HepG2 (cell line): ENCODE data around the gene BRSK2. TPM values are rescaled to one million over a fixed set of nuclear protein-coding genes. Genes with fewer than 3 reads are reported as not detected.

Experiments used
- BHLHE40 ChIP-seq: IDR thresholded peaks from 2 replicates; pipeline ENCODE4 v1.6.1; 2011; ENCODE audit warnings: low read length, improper control_type of control experiment
- EED ChIP-seq: sonication (generic); formaldehyde crosslinking; IDR thresholded peaks from 2 replicates; pipeline ENCODE4 v1.5.0; 2020; ENCODE audit warnings: mild to moderate bottlenecking, missing genetic modification reagents
- GATAD1 ChIP-seq: IDR thresholded peaks from 2 replicates; pipeline ENCODE4 v1.6.1; 2016; ENCODE audit warnings: missing genetic modification reagents, missing compliant biosample characterization
- MLLT10 ChIP-seq: sonication (generic); formaldehyde crosslinking; IDR thresholded peaks from 2 replicates; pipeline ENCODE4 v1.4.0; 2020; ENCODE audit warnings: missing genetic modification reagents
- NAIF1 ChIP-seq: sonication (generic); formaldehyde crosslinking; IDR thresholded peaks from 2 replicates; pipeline ENCODE4 v1.5.0; 2020; ENCODE audit warnings: mild to moderate bottlenecking, missing genetic modification reagents, borderline replicate concordance
- NR2F6 ChIP-seq, 2 experiments: IDR thresholded peaks; 2 replicates each; pipeline ENCODE4 v1.6.1; 2016; ENCODE audit warnings: antibody characterized with exemption in 1 of 2, mild to moderate bottlenecking in 1 of 2
- ONECUT2 ChIP-seq: sonication (generic); formaldehyde crosslinking; IDR thresholded peaks from 2 replicates; pipeline ENCODE4 v1.4.0; 2020; ENCODE audit warnings: missing genetic modification reagents
- PHF8 ChIP-seq: sonication (generic); formaldehyde crosslinking; IDR thresholded peaks from 2 replicates; pipeline ENCODE4 v1.5.0; 2020; ENCODE audit warnings: missing genetic modification reagents
- POGZ ChIP-seq: sonication (generic); formaldehyde crosslinking; IDR thresholded peaks from 2 replicates; pipeline ENCODE4 v1.4.0; 2020; ENCODE audit warnings: mild to moderate bottlenecking, missing genetic modification reagents
- REL ChIP-seq: sonication (generic); formaldehyde crosslinking; conservative IDR thresholded peaks from 2 replicates; pipeline ENCODE4 v1.8.0; 2022; ENCODE audit warnings: mild to moderate bottlenecking, missing genetic modification reagents, moderate library complexity
- SIN3B ChIP-seq: fragments of 150-350 bp; IDR thresholded peaks from 2 replicates; pipeline ENCODE4 v1.6.1; 2014; ENCODE audit warnings: low read length
- SRSF1 ChIP-seq: fragments of 200-400 bp; formaldehyde crosslinking; optimal IDR thresholded peaks from 2 replicates; pipeline ENCODE3; 2017; ENCODE audit warnings: mild to moderate bottlenecking, low read depth, low read length, moderate library complexity
- TEAD3 ChIP-seq: optimal IDR thresholded peaks from 2 replicates; pipeline ENCODE3; 2016; ENCODE audit warnings: borderline replicate concordance
- ZBTB1 ChIP-seq: sonication (generic); formaldehyde crosslinking; IDR thresholded peaks from 2 replicates; pipeline ENCODE4 v1.4.0; 2020; ENCODE audit warnings: missing genetic modification reagents, borderline replicate concordance
- ZBTB21 ChIP-seq: sonication (generic); formaldehyde crosslinking; IDR thresholded peaks from 2 replicates; pipeline ENCODE4 v1.4.0; 2020; ENCODE audit warnings: missing genetic modification reagents
- ZNF234 ChIP-seq: sonication (generic); formaldehyde crosslinking; conservative IDR thresholded peaks from 2 replicates; pipeline ENCODE4 v1.5.1; 2020; ENCODE audit warnings: mild to moderate bottlenecking, missing genetic modification reagents
- ZNF335 ChIP-seq: sonication (generic); formaldehyde crosslinking; IDR thresholded peaks from 2 replicates; pipeline ENCODE4 v1.4.0; 2020; ENCODE audit warnings: missing genetic modification reagents
- ZNF451 ChIP-seq: sonication (generic); formaldehyde crosslinking; IDR thresholded peaks from 2 replicates; pipeline ENCODE4 v1.5.0; 2020; ENCODE audit warnings: mild to moderate bottlenecking, missing genetic modification reagents
- ZNF781 ChIP-seq: sonication (generic); formaldehyde crosslinking; IDR thresholded peaks from 2 replicates; pipeline ENCODE4 v1.5.1; 2020; ENCODE audit warnings: borderline replicate concordance, mild to moderate bottlenecking, missing genetic modification reagents; ENCODE audit errors: not compliant biosample characterization
- polyA plus RNA-seq, 8 experiments: library from polyadenylated mRNA; depleted of rRNA in 3 of 8; stranded (reverse) in 7 of 8; unstranded in 1 of 8; fragments of >200 nt; fragmentation: Illumina TruSeq in 4 of 8; extraction: Trizol in 4 of 8; gene quantifications; 2 replicates each; pipeline versions ENCODE4 v1.2.1 to v1.2.3, GENCODE V29; 2011 to 2016; ENCODE audit warnings: low read depth in 4 of 8, missing spikeins in 1 of 8, mixed read lengths in 1 of 8; ENCODE audit not compliant: insufficient read depth in 1 of 8
- total RNA-seq, 5 experiments: library from RNA; depleted of rRNA; stranded (reverse); fragments of >200 nt; fragmentation: Illumina TruSeq; extraction: Trizol; gene quantifications; 2 replicates each; pipeline ENCODE4 v1.2.3, GENCODE V29; 2016; ENCODE audit warnings: low read depth in 1 of 5
- TF ChIP-seq, protein P1 (sequence below): sonication (generic); formaldehyde crosslinking; IDR thresholded peaks from 2 replicates; pipeline ENCODE4 v1.4.0; 2020; ENCODE audit warnings: missing genetic modification reagents, borderline replicate concordance
- TF ChIP-seq, protein P2 (sequence below): sonication (generic); formaldehyde crosslinking; IDR thresholded peaks from 2 replicates; pipeline ENCODE4 v1.8.1; 2023; ENCODE audit warnings: mild to moderate bottlenecking, missing genetic modification reagents
- TF ChIP-seq, protein P3 (sequence below): sonication (generic); formaldehyde crosslinking; IDR thresholded peaks from 2 replicates; pipeline ENCODE4 v1.4.0; 2020; ENCODE audit warnings: missing genetic modification reagents, borderline replicate concordance

BRSK2 gene
- total and polyA plus RNA-seq, 2 of the 13 experiments (the other 11 are each of a cell fraction or from before 2014, with no cell fraction given): 0.74 to 1.1 TPM

DNA sequence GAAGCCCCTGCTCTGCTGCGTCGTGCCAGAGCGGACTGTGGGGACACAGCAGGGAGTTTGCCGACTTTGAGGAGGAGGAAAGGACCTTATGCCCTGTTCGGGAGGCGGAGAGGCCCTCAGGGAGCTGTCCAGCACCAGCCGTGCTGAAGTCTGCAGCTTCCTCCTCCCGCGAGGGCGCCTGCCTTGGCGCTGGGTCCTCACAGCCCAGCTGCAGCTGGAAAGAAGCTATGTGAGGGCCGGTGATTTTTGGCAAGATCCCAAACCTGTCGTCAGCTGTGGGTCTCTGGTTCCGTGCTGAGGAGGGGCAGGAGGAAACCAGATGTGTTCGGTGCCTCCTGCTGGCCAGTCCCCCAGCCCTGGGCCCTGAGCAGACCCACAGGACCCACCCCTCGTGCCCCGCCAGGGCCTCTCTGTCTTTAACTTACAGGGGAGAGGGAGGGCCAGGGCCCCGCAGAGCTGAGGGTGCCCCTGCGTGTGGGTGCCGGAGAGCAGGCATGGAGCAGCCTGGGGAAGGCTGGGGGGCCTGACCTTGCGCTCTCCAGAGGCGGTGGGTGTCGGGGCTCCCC lies 12.0 kb downstream of the BRSK2 start (continued):
- TF ChIP-seq MLLT10 (no peak), TEAD3 (peak; percentile 43), SRSF1 (no peak), EED (no peak), NR2F6 (IDR thresholded peaks at IDR 0.05) (no peak), NR2F6 (CRISPR knock-in tag; IDR thresholded peaks at IDR 0.05) (no peak), ZNF234 (CRISPR knock-in tag) (0 out of 2 replicates have a peak, but pooled peaks have one; percentile 31), GATAD1 (CRISPR knock-in tag) (peak; percentile 65; the same call in 1 of the 2 replicates), NAIF1 (CRISPR knock-in tag) (no peak), PHF8 (no peak), ZBTB1 (CRISPR knock-in tag) (no peak), ZBTB21 (CRISPR knock-in tag) (no peak), ZNF335 (CRISPR knock-in tag) (peak; percentile 36; the same call in 1 of the 2 replicates), ZNF781 (CRISPR knock-in tag) (no peak), ZNF451 (CRISPR knock-in tag) (peak; percentile 52; the same call in 1 of the 2 replicates), POGZ (CRISPR knock-in tag) (no peak), SIN3B (no peak), REL (CRISPR knock-in tag) (0 out of 2 replicates have a peak, but pooled peaks have one; percentile 56), ONECUT2 (CRISPR knock-in tag) (no peak), BHLHE40 (no peak)
- TF ChIP-seq, protein P1, sequence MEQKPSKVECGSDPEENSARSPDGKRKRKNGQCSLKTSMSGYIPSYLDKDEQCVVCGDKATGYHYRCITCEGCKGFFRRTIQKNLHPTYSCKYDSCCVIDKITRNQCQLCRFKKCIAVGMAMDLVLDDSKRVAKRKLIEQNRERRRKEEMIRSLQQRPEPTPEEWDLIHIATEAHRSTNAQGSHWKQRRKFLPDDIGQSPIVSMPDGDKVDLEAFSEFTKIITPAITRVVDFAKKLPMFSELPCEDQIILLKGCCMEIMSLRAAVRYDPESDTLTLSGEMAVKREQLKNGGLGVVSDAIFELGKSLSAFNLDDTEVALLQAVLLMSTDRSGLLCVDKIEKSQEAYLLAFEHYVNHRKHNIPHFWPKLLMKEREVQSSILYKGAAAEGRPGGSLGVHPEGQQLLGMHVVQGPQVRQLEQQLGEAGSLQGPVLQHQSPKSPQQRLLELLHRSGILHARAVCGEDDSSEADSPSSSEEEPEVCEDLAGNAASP (CRISPR knock-in tag): peak; percentile 61
- TF ChIP-seq, protein P2, sequence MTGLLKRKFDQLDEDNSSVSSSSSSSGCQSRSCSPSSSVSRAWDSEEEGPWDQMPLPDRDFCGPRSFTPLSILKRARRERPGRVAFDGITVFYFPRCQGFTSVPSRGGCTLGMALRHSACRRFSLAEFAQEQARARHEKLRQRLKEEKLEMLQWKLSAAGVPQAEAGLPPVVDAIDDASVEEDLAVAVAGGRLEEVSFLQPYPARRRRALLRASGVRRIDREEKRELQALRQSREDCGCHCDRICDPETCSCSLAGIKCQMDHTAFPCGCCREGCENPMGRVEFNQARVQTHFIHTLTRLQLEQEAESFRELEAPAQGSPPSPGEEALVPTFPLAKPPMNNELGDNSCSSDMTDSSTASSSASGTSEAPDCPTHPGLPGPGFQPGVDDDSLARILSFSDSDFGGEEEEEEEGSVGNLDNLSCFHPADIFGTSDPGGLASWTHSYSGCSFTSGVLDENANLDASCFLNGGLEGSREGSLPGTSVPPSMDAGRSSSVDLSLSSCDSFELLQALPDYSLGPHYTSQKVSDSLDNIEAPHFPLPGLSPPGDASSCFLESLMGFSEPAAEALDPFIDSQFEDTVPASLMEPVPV (CRISPR knock-in tag): 0 out of 2 replicates have a peak, but pooled peaks have one; percentile 51
- TF ChIP-seq, protein P3, sequence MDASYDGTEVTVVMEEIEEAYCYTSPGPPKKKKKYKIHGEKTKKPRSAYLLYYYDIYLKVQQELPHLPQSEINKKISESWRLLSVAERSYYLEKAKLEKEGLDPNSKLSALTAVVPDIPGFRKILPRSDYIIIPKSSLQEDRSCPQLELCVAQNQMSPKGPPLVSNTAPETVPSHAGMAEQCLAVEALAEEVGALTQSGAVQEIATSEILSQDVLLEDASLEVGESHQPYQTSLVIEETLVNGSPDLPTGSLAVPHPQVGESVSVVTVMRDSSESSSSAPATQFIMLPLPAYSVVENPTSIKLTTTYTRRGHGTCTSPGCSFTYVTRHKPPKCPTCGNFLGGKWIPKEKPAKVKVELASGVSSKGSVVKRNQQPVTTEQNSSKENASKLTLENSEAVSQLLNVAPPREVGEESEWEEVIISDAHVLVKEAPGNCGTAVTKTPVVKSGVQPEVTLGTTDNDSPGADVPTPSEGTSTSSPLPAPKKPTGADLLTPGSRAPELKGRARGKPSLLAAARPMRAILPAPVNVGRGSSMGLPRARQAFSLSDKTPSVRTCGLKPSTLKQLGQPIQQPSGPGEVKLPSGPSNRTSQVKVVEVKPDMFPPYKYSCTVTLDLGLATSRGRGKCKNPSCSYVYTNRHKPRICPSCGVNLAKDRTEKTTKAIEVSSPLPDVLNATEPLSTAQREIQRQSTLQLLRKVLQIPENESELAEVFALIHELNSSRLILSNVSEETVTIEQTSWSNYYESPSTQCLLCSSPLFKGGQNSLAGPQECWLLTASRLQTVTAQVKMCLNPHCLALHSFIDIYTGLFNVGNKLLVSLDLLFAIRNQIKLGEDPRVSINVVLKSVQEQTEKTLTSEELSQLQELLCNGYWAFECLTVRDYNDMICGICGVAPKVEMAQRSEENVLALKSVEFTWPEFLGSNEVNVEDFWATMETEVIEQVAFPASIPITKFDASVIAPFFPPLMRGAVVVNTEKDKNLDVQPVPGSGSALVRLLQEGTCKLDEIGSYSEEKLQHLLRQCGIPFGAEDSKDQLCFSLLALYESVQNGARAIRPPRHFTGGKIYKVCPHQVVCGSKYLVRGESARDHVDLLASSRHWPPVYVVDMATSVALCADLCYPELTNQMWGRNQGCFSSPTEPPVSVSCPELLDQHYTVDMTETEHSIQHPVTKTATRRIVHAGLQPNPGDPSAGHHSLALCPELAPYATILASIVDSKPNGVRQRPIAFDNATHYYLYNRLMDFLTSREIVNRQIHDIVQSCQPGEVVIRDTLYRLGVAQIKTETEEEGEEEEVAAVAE (CRISPR knock-in tag): peak; percentile 77
